GM18951 (cell line): ENCODE results near the gene SUN5.

Source experiments
- POLR2A ChIP-seq: IDR thresholded peaks from 4 replicates; pipeline ENCODE4 v1.6.1; 2011; ENCODE audit warnings: mild to moderate bottlenecking; ENCODE audit not compliant: insufficient read length, insufficient read depth; ENCODE audit errors: extremely low read depth
- in situ Hi-C: fragments of 300-500 bp; cut with MboI; formaldehyde crosslinking; loops from one replicate; pipeline ENCODE4 v1.12.0; 2022; ENCODE audit warnings: low sequenced_read_pairs, mixed read lengths, inconsistent platforms; ENCODE audit not compliant: unreplicated experiment

The SUN5 gene

DNA sequence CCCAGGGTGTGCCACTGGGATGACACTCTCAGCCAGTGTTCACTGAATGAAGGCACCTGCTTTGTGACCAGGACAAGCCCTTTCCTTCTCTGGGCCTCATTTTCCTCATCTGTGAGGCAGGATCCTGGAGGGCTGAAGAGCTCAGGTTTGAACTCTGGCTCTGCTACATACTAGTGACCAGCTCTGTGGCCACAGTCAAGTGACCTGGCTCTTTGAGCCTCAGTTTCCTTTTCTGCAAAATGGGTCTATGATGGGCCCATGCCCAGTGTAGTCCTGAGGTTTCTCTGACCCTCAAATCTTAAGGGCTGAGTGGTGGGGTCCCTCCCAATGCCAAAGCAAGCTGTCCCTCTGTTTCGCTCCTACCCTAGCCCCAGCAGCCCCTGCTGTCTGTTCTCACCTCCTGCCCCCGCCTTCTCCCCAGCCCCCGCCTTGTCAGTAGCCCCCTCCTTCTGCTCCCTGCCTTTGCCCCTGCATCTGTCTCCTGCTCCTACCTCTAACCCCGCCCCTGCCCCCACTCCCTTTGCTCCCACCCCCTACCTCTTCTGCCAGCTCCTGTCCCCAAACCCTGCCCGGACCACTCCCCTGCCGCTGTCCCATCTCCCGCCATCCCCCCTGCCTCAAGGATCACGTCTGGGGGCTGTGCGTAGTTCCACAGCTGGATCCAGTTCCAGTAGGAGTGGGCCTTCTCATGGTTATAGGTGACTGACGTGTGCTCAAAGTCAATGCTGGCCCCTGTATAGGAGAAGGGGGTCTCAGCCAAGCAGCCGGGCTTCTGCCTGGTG, 17.0 kb downstream of the SUN5 start:
- in situ Hi-C loops = no loop called here
- no peak for TF ChIP-seq POLR2A

DNA sequence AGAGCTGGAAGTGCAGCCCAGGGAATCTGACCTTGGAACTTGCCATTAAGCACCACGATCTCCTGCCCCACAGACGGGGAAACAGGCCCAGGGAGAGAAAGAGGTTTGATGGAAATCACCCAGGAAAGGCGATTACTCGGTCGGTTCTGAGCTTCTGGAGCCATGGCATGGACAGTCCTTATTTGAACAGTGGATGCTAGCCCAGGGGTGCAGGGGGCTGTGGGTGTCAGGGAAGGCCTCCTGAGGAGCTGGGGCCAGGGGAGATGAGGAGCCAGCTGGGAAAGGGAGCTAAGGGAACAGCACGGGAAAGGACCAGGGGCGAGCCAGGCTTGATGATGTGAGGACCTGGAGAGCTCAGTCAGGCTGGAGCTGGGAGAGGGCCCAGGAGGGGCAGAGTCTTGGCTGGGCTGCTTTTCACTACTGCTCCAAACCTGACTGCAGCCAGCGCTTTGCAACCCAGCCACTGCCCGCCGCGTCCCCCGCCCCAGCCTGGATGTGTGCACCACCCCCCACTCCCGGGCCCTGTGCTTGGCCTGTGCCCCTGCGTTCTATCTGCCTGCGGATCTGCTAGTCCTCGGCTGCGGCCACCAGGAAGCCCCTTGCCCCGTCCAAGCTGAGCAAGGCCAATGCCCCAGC, 17.8 kb downstream of the SUN5 start:
- in situ Hi-C loops = no loop called here
- no peak for TF ChIP-seq POLR2A

DNA sequence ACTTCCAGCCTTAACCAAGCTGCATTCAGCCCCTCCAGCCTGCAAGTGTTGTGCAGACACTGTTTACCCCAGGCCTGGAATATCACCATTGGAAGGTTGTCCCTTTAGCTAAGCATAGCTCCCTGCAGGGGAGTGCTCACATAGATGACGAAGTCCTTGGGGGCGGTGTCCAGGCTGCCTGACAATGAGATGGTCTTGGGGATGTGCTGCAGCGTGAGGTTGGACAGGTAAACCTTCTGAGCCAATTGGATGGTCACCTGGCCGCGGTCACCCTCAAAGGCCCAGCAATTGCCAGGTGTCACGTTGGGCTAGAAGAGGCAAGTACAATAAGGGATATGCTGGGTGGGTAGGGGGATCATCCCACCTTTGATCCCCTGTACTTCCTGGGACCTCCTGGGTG, 18.6 kb downstream of the SUN5 start:
- no peak for TF ChIP-seq POLR2A
- in situ Hi-C loops = no loop called here

DNA sequence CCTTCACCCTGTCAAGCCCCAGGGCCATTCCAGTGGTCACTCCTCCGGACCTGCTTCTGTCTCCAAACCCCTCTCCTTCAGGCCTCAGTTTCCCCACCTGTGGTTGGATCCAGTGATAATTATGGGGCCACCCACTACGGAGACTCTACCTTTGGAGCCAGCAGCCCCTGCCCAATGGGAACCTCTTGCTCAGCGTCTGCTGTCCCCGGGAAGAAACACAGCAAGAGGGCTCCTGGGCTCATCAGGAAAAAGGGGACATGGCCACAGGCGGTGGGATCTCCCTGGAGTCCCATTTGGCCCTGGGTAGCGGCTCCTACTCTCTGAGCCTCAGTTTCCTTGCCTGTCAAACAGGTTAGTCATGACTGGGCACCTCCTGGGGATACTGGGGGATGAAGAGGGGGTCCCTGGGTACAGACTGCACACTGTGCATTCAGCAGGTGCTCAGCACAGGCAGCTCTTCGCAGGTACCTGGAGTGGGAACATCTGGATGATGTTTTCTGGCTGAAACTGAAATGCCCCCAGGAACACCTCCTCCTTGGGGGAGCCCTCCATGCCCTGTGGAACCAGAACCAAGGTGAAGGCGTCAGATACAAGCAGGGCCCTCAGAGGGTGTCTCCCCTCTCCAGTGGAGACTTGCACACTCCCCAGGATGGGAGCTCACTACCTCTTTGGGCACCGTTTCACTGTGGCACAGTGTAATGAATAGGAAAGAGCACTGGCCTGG, 19.4 kb downstream of the SUN5 start:
- in situ Hi-C loops = no loop called here
- TF ChIP-seq POLR2A = no peak

DNA sequence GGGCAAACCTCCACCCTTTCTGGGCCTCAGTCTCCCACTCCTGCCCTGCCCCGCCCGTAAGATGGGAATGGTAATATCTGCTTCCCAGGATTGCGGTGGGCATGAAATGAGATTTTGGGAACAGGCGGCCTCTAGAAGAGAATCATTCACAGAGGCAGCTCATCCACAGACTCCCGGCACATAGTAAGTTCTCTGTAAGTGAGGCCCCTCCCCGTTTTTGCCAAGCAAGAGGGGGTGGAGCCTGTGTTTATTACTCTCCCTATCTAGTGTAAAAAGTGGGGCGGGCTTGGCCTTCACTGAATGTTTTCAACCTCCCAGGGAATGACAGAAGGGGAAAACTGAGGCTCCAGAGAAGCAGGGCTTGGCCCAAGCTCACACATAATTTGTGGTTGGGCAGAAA, 20.0 kb downstream of the SUN5 start:
- in situ Hi-C loops = no loop called here
- TF ChIP-seq POLR2A = no peak

DNA sequence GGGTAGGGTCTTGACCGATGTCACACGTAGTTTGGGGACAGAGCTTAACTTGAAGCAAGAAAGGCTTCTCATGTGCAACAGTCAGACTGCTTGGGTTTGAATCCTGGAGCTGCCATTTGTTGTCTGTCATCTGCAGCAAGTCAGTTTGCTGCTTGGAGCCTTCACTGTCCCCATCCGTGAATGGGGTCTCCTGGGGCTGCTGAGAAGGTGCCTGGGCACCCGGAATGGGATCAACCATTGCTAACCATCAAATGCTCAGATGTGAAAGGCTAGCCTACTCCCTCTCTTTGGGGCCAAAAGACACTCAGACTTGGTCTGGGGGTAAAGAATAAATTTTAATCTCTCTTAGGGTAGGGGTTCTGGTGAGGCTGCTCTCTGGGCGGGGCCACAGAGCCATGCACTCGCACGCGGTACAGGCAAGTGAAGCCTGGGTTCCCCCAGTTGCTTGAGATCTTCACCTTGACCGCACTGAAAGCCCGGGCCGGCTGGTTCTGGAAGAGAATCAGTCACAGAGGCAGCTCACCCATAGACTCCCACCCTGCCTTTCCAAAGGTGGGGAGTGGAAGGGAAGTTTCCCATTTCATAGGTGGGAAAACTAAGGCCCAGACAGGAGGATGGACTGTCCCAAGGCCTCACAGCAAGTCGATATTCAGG, 20.6 kb downstream of the SUN5 start:
- no peak for TF ChIP-seq POLR2A
- in situ Hi-C loops = no loop called here

DNA sequence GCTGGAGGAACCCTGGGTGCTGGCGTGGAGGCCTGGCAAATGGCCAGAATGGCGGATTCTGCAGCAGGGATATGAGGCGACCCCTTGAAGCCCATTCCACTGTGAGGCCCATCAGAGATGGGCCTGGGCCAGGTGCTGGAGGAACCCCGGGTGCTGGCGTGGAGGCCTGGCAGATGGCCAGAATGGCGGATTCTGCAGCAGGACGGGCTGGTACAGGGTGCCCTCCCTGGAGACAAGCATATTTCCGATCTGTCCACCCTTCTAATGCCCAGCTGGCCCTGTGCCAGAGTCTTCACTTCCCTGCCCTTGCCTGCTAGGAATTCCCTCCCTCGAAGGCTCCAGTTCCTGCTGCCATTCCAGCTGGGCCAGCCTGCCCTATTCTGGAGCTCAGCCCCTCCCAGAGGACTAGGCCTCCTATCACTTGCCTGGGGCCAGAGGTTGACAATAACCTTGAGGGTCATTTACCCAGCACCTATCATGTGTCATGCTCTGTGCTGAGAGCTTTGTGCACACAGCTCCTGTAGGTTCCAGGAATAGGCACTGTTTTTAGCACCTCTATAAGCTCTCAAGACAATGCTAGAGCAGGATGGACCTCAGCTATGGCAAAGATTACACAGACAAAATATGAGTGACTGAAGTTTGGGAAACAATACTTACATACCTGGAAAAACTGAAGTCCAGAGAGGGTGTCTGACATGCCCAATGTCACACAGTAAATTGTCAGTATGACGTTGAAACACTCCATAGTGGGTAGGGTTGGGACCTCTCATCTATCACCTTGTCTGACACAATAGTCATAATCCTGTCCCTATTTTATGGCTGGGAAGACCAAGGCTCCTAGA, 21.4 kb downstream of the SUN5 start:
- no peak for TF ChIP-seq POLR2A

DNA sequence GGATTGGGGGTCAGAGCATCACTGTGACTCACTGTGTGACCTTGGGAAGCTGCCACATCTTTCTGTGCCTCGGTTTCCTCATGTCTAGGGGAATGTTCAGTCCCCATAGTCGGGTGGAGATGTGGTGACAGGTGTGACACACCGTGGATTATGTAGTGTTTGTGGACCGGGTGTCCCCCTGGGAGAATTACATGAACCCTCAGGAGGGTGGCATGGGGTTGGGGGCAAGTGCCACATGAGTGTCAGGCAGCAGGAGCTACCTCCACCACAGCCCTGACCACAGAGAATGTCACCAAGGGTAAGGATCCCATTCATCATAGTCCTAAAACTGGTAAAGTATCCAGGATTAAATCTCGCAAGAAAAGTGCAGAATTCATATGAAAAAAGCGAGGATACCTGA, 23.2 kb downstream of the SUN5 start:
- in situ Hi-C loops = no loop called here

More for the DNA sequence above, 21.4 kb downstream of the SUN5 start:
- in situ Hi-C loops = no loop called here

DNA sequence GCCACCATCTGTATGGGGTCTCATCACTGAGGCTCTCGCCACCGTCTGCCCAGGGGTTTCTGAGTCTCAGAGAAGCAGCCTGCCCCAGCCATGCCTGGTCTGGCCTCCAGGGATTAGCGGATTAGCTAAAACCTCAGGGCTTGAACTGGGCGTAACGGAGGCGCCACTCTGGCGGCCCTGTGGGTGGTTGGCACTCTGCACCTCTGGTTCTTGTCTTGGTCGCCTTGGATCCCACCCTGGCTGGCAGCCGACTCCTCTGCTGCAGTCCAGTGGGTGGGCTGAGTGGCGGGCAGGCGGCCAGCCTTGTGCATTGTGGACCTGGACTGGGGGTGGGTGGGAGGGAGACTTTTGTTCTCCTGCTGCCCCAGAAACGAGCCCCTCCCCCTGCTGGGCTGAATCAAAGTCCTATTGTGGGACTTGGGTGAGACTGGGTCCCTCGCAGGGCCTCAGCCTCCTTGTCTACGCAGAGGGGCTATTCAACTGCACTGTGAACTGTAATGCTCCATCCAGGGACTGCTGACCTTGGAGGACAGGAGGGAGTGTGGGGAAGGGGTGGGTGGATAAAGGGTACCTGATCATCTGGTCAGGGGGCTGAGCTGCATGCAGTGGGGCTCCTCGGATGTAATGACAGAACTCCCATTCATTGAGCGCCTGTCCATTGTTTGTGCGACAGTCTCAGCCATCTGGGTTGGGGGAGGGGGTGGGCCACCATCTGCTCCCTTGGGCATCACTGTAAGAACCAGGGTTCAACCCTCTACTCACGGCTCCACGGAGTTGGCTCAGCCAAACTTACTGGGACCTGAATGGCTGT, 23.9 kb downstream of the SUN5 start:
- TF ChIP-seq POLR2A = no peak
- in situ Hi-C loops = no loop called here

More for the DNA sequence above, 23.2 kb downstream of the SUN5 start:
- TF ChIP-seq POLR2A = no peak

DNA sequence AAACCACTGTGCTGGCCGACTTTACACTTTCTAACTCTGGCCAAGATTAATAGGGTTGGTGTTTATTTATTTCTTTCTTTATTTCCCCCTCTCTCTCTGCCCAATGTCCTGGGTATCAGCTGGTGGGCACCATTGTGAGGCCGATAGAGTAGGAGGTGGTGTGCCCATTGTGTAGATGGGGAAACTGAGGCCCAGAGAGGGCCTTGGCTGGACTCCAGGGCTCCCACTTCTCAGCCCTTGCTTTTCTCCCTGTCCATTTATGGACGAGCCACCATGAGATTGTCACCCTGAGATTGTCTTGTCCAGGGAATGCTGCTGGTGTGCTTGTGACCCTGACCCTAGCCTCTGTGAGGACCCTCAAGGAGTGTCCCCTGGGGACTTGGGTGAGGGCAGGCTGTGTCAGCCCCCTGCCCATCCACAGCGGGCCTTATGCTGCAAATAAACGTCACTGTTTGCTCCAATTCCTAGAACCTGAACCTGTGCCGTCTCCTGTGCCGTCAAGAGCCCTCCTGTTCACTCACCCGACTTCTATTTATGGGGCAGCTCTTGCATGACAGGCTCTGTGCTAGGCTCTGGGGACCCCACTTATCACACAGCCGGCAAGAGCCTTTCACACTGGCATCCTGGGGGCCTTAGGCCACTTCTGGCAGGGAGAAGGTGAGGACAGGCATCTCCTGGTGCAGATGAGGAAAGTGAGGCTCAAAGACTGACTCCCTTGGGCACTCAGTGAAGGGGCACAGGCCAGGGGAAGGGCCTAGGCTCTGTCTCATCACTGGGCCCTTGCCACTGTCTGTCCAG, 24.8 kb downstream of the SUN5 start:
- TF ChIP-seq POLR2A = no peak
- in situ Hi-C loops = no loop called here

DNA sequence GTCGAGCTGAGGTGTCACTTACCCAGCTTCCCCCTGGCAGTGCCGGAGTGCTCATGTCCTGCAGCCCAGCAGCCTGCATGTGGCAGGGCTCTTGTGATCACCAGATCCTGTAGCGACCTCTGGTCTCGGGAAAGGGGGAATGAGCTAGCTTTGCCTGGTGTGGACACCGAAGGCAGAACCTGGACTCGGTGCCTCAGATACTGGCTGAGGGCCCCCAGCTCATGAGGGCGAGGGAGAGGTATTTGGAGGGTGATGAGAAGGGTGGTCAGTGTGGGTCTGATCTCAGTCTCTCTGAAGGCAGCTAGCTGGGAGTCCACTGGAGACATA, 26.3 kb downstream of the SUN5 start:
- in situ Hi-C loops = no loop called here
- TF ChIP-seq POLR2A = no peak
